Endothelial cell of umbilical vein (primary cell): ENCODE results near the gene SULT1C2. TPM values are rescaled to one million over a fixed set of nuclear protein-coding genes. Genes with fewer than 3 reads are reported as not detected.

Experiments
- BruUV-seq: library from RNA; stranded (reverse); fragments of 400-500 nt; replicated peaks from 2 replicates; lab custom pipeline; 2021; lab: Mats Ljungman, UMichigan
- CTCF ChIA-PET: fragments of 300-600, 350-600 bp; sonication (Branson Sonifier 250); formaldehyde crosslinking; loops from one replicate; lab custom pipeline; 2021; ENCODE audit warnings: antibody characterized with exemption, inconsistent platforms; lab: Charles Lee
- POLR2A ChIA-PET: fragments of 300-600, 350-600 bp; sonication (Branson Sonifier 250); formaldehyde crosslinking; loops from one replicate; lab custom pipeline; 2021; ENCODE audit warnings: antibody characterized with exemption, inconsistent platforms; lab: Charles Lee
- DNase-seq: peaks from one replicate; pipeline ENCODE4 v3.0.0-alpha.2; 2011; ENCODE audit warnings: low read depth, low spot score
- FAIRE-seq: peaks from 2 replicates; lab custom pipeline; 2011; peaks lifted over from hg19 to GRCh38; lab: Jason Lieb, UNC
- H2AFZ ChIP-seq: 2 replicates; pipeline ENCODE4 v1.6.0; 2012; ENCODE audit warnings: low read depth, low read length, control low read depth, inconsistent platforms
- H3K27ac ChIP-seq: 2 replicates; pipeline ENCODE4 v1.5.1; 2011; ENCODE audit warnings: low read depth, mild to moderate bottlenecking, control low read depth, low read length, moderate library complexity; ENCODE audit not compliant: insufficient read depth
- H3K27me3 ChIP-seq, 2 experiments: 2 replicates each; pipeline versions ENCODE4 v1.6.0 to v1.6.1; 2011; ENCODE audit warnings: low read length in 2 of 2, mixed read lengths in 1 of 2; ENCODE audit not compliant: control insufficient read depth in 2 of 2, insufficient read depth in 2 of 2
- H3K36me3 ChIP-seq, 2 experiments: 2 replicates in 1 of 2; 3 replicates in 1 of 2; pipeline ENCODE4 v1.5.1; 2011; ENCODE audit warnings: low read length in 2 of 2, mild to moderate bottlenecking in 1 of 2, moderate library complexity in 1 of 2; ENCODE audit not compliant: control insufficient read depth in 2 of 2, insufficient read depth in 2 of 2; ENCODE audit errors: extremely low read depth in 1 of 2
- H3K4me1 ChIP-seq: 3 replicates; pipeline ENCODE4 v1.5.1; 2011; ENCODE audit warnings: mild to moderate bottlenecking, low read length; ENCODE audit not compliant: control insufficient read depth, insufficient read depth; ENCODE audit errors: extremely low read depth
- H3K4me2 ChIP-seq: 2 replicates; pipeline ENCODE4 v1.6.1; 2011; ENCODE audit warnings: low read length, control low read depth, mixed read lengths; ENCODE audit not compliant: insufficient read depth
- H3K4me3 ChIP-seq, 3 experiments: fragments of 200-600 bp in 1 of 3; sonication (generic), shearing (Covaris generic) in 1 of 3; replicated peaks in 1 of 3; 2 replicates each; pipeline ENCODE4 v1.5.1; 2011 to 2016; ENCODE audit warnings: control low read depth in 3 of 3, low read length in 3 of 3, mild to moderate bottlenecking in 2 of 3, inconsistent platforms in 1 of 3, low read depth in 1 of 3, moderate library complexity in 1 of 3; ENCODE audit not compliant: insufficient read depth in 1 of 3
- H3K79me2 ChIP-seq: 2 replicates; pipeline ENCODE4 v1.6.0; 2012; ENCODE audit warnings: low read length, inconsistent platforms; ENCODE audit not compliant: control insufficient read depth, insufficient read depth
- H3K9ac ChIP-seq: replicated peaks from 2 replicates; pipeline ENCODE3; 2011; ENCODE audit warnings: low read length, control low read depth; ENCODE audit not compliant: insufficient read depth; ENCODE audit errors: extremely low read depth
- H3K9me1 ChIP-seq: replicated peaks from 3 replicates; pipeline ENCODE4 v1.6.0; 2011; ENCODE audit warnings: mild to moderate bottlenecking, low read length; ENCODE audit not compliant: control insufficient read depth, insufficient read depth; ENCODE audit errors: extremely low read depth
- H3K9me3 ChIP-seq: replicated peaks from 2 replicates; pipeline ENCODE4 v1.5.1; 2012; ENCODE audit warnings: low read length, inconsistent platforms; ENCODE audit not compliant: control insufficient read depth, insufficient read depth
- H4K20me1 ChIP-seq: replicated peaks from 2 replicates; pipeline ENCODE3; 2011; ENCODE audit warnings: mild to moderate bottlenecking, low read length; ENCODE audit not compliant: control insufficient read depth, insufficient read depth; ENCODE audit errors: extremely low read depth
- EZH2 ChIP-seq: IDR thresholded peaks from 2 replicates; pipeline ENCODE4 v1.6.1; 2012; ENCODE audit warnings: borderline replicate concordance, low read depth, mild to moderate bottlenecking, moderate library complexity, low read length, inconsistent platforms; ENCODE audit not compliant: severe bottlenecking
- FOS ChIP-seq: IDR thresholded peaks from 2 replicates; pipeline ENCODE4 v1.6.1; 2011; ENCODE audit warnings: mild to moderate bottlenecking, low read length, moderate library complexity, borderline replicate concordance; ENCODE audit not compliant: insufficient read depth
- GATA2 ChIP-seq: IDR thresholded peaks from 2 replicates; pipeline ENCODE4 v1.7.0; 2011; ENCODE audit warnings: low read depth, mild to moderate bottlenecking, moderate library complexity, mixed read lengths, low read length; ENCODE audit not compliant: insufficient read length, insufficient read depth
- JUN ChIP-seq: IDR thresholded peaks from 2 replicates; pipeline ENCODE4 v1.6.1; 2011; ENCODE audit warnings: borderline replicate concordance, low read depth; ENCODE audit not compliant: insufficient read length, insufficient read depth
- MYC ChIP-seq: IDR thresholded peaks from one replicate; pipeline ENCODE4 v1.6.1; 2011; ENCODE audit warnings: mild to moderate bottlenecking, low read depth, low read length
- POLR2A ChIP-seq: IDR thresholded peaks from 2 replicates; pipeline ENCODE4 v1.6.1; 2012; ENCODE audit warnings: low read depth, mild to moderate bottlenecking, control low read depth, low read length
- POLR2AphosphoS5 ChIP-seq: IDR thresholded peaks from 2 replicates; pipeline ENCODE4 v1.6.1; 2012; ENCODE audit warnings: low read depth, mild to moderate bottlenecking, control low read depth, low read length, moderate library complexity; ENCODE audit not compliant: insufficient read depth
- dilution Hi-C: fragments of 300-500 bp; cut with MboI; formaldehyde crosslinking; loops from one replicate; pipeline ENCODE4 v1.15.0; 2019; ENCODE audit warnings: low sequenced_read_pairs; ENCODE audit not compliant: extremely low pct_ligation_motif_present
- intact Hi-C: fragments of 100-400 bp; cut with micrococcal nuclease; formaldehyde crosslinking; loops from one replicate; pipeline ENCODE4 v1.10.0; 2022
- polyA plus RNA-seq, 4 experiments: library from polyadenylated mRNA; depleted of rRNA in 3 of 4; stranded (reverse) in 3 of 4; unstranded in 1 of 4; fragments of >200 nt; gene quantifications; 2 replicates each; pipeline versions ENCODE4 v1.2.1 to v1.2.3, GENCODE V29; 2011 to 2012; ENCODE audit warnings: missing spikeins in 1 of 4
- total RNA-seq: library from RNA; stranded (reverse); gene quantifications from 2 replicates; pipeline ENCODE4 v1.2.3, GENCODE V29; 2021
- TF ChIP-seq, protein P1 (sequence below), 2 donors: IDR thresholded peaks; 1 replicate in 1 of 2; 2 replicates in 1 of 2; pipeline ENCODE4 v1.5.1; 2011; ENCODE audit warnings: low read length in 2 of 2, mild to moderate bottlenecking in 2 of 2, moderate library complexity in 2 of 2, control low read depth in 1 of 2, inconsistent platforms in 1 of 2, low read depth in 1 of 2; ENCODE audit not compliant: insufficient read depth in 1 of 2; ENCODE audit errors: extremely low read depth in 1 of 2
- TF ChIP-seq, protein P2 (sequence below): IDR thresholded peaks from 2 replicates; pipeline ENCODE4 v1.6.1; 2011; ENCODE audit not compliant: insufficient read depth, insufficient read length

Gene SULT1C2
- total and polyA plus RNA-seq, 2 donors (not counting 3 experiments of a cell fraction or from before 2014, with no cell fraction given) = not detected

DNA sequence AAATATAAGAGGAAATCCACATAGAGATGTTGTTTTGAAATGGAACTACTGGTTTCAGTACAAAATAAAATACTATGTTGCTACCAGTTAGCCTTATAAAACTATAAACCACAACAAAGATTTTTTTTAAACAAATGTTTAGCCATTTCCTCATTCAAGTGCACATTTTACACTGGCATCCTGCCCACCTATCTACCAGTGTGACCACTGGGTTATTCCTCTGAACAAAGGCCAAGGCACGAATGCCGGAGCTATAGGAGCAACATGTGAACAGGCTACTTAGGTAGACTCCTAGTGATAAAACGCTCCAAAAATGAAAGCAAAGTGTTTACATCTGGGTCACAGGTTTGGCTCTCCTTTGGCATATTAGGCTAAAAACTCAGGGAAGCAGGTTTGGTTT lies 57.3 kb downstream of the SULT1C2 start:
- dilution Hi-C loops = no loop called here
- no peak for TF ChIP-seq JUN
- TF ChIP-seq EZH2 = no peak
- TF ChIP-seq, protein P1, sequence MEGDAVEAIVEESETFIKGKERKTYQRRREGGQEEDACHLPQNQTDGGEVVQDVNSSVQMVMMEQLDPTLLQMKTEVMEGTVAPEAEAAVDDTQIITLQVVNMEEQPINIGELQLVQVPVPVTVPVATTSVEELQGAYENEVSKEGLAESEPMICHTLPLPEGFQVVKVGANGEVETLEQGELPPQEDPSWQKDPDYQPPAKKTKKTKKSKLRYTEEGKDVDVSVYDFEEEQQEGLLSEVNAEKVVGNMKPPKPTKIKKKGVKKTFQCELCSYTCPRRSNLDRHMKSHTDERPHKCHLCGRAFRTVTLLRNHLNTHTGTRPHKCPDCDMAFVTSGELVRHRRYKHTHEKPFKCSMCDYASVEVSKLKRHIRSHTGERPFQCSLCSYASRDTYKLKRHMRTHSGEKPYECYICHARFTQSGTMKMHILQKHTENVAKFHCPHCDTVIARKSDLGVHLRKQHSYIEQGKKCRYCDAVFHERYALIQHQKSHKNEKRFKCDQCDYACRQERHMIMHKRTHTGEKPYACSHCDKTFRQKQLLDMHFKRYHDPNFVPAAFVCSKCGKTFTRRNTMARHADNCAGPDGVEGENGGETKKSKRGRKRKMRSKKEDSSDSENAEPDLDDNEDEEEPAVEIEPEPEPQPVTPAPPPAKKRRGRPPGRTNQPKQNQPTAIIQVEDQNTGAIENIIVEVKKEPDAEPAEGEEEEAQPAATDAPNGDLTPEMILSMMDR (IDR thresholded peaks at IDR 0.05; ENCODE audit: extremely low read depth in 1 of 2, insufficient read depth in 1 of 2, low read depth in 1 of 2, low read length in 2 of 2) = no peak
- no peak for TF ChIP-seq FOS
- no peak for TF ChIP-seq GATA2
- TF ChIP-seq, protein P2, sequence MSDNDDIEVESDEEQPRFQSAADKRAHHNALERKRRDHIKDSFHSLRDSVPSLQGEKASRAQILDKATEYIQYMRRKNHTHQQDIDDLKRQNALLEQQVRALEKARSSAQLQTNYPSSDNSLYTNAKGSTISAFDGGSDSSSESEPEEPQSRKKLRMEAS = no peak
- TF ChIP-seq POLR2A = no peak
- no peak for TF ChIP-seq POLR2AphosphoS5
- no peak for TF ChIP-seq MYC
- no peak overlapping the region for H3K4me3 ChIP-seq
- H3K9me1 ChIP-seq = no peaks in the 10 kb centered on the region
- H3K9me3 ChIP-seq = no peaks in the 10 kb centered on the region
- peaks cover 16 to 33% of the 10 kb centered on the region in 2 experiments for H3K27me3 ChIP-seq
- DNase-seq (no peak), FAIRE-seq (no peak)
- H3K27ac ChIP-seq = no peak overlapping the region
- H3K79me2 ChIP-seq = no peaks in the 10 kb centered on the region
- H3K4me1 ChIP-seq = no peaks in the 10 kb centered on the region
- no peak overlapping the region for H3K4me2 ChIP-seq
- no peaks in the 10 kb centered on the region for H4K20me1 ChIP-seq
- no TSS peak for BruUV-seq
- no peaks in the 10 kb centered on the region for H3K36me3 ChIP-seq
- H3K9ac ChIP-seq = no peak overlapping the region
- ChIA-PET CTCF (interaction anchor here (0.5 kb wide), 1 partner anchor 44 kb away, joined by 3 read pairs; no protein-coding TSS in a partner anchor), POLR2A (no interaction called here)
- no peak overlapping the region for H2AFZ ChIP-seq
- intact Hi-C loops = no loop called here
